Measurements from ENCODE around the gene UBR3. TPM values are rescaled to one million over a fixed set of nuclear protein-coding genes. Genes with fewer than 3 reads are reported as not detected.

Gene UBR3
- total RNA-seq, 1 donor from 2014 or later = 23.4 TPM

GRCh38 chr2:170026361-170026760 lies 199.1 kb downstream of the UBR3 start:
- H3K4me1 Mint-ChIP-seq (ENCODE audit: unreplicated experiment) = no peaks in the 10 kb centered on the region
- TF ChIP-seq, protein P1, sequence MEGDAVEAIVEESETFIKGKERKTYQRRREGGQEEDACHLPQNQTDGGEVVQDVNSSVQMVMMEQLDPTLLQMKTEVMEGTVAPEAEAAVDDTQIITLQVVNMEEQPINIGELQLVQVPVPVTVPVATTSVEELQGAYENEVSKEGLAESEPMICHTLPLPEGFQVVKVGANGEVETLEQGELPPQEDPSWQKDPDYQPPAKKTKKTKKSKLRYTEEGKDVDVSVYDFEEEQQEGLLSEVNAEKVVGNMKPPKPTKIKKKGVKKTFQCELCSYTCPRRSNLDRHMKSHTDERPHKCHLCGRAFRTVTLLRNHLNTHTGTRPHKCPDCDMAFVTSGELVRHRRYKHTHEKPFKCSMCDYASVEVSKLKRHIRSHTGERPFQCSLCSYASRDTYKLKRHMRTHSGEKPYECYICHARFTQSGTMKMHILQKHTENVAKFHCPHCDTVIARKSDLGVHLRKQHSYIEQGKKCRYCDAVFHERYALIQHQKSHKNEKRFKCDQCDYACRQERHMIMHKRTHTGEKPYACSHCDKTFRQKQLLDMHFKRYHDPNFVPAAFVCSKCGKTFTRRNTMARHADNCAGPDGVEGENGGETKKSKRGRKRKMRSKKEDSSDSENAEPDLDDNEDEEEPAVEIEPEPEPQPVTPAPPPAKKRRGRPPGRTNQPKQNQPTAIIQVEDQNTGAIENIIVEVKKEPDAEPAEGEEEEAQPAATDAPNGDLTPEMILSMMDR (IDR thresholded peaks at IDR 0.05; ENCODE audit: unreplicated experiment) = no peak
- no peak overlapping the region for H3K27ac Mint-ChIP-seq (ENCODE audit: unreplicated experiment)
- peaks cover 9% of the 10 kb centered on the region for H3K36me3 Mint-ChIP-seq (ENCODE audit: low read depth, unreplicated experiment)
- no peaks in the 10 kb centered on the region for H3K9me3 Mint-ChIP-seq (ENCODE audit: unreplicated experiment)
- no peak overlapping the region for H3K4me3 Mint-ChIP-seq (ENCODE audit: unreplicated experiment)
- no peaks in the 10 kb centered on the region for H3K27me3 Mint-ChIP-seq (ENCODE audit: unreplicated experiment)
- DNase-seq (ENCODE audit: low spot score) = no peak

- Mint-ChIP-seq H3K9me3 (ENCODE audit: unreplicated experiment) (no peaks in the 10 kb centered on the region), H3K36me3 (ENCODE audit: low read depth, unreplicated experiment) (peaks cover 9% of the 10 kb centered on the region), H3K27ac (ENCODE audit: unreplicated experiment) (no peak overlapping the region), H3K27me3 (ENCODE audit: unreplicated experiment) (peaks cover 1% of the 10 kb centered on the region), H3K4me1 (ENCODE audit: unreplicated experiment) (no peaks in the 10 kb centered on the region), H3K4me3 (ENCODE audit: unreplicated experiment) (no peak overlapping the region)
- DNase-seq (ENCODE audit: low spot score) = no peak
- TF ChIP-seq, protein P1 (IDR thresholded peaks at IDR 0.05; ENCODE audit: unreplicated experiment) = no peak
These were observed 202.3 kb downstream of the UBR3 start for GRCh38 chr2:170029551-170029950.

GRCh38 chr2:170030040-170030439 lies 202.8 kb downstream of the UBR3 start:
- H3K4me1 Mint-ChIP-seq (ENCODE audit: unreplicated experiment) = no peaks in the 10 kb centered on the region
- H3K36me3 Mint-ChIP-seq (ENCODE audit: low read depth, unreplicated experiment) = peaks cover 9% of the 10 kb centered on the region
- TF ChIP-seq, protein P1 (IDR thresholded peaks at IDR 0.05; ENCODE audit: unreplicated experiment) = no peak
- H3K4me3 Mint-ChIP-seq (ENCODE audit: unreplicated experiment) = no peak overlapping the region
- H3K27me3 Mint-ChIP-seq (ENCODE audit: unreplicated experiment) = peaks cover 1% of the 10 kb centered on the region
- H3K27ac Mint-ChIP-seq (ENCODE audit: unreplicated experiment) = no peak overlapping the region
- DNase-seq (ENCODE audit: low spot score) = no peak
- H3K9me3 Mint-ChIP-seq (ENCODE audit: unreplicated experiment) = no peaks in the 10 kb centered on the region

GRCh38 chr2:170031288-170031687 lies 204.0 kb downstream of the UBR3 start:
- H3K4me1 Mint-ChIP-seq (ENCODE audit: unreplicated experiment) = no peaks in the 10 kb centered on the region
- H3K27ac Mint-ChIP-seq (ENCODE audit: unreplicated experiment) = no peak overlapping the region
- TF ChIP-seq, protein P1 (IDR thresholded peaks at IDR 0.05; ENCODE audit: unreplicated experiment) = no peak
- peaks cover 1% of the 10 kb centered on the region for H3K27me3 Mint-ChIP-seq (ENCODE audit: unreplicated experiment)
- H3K4me3 Mint-ChIP-seq (ENCODE audit: unreplicated experiment) = no peak overlapping the region
- H3K36me3 Mint-ChIP-seq (ENCODE audit: low read depth, unreplicated experiment) = peaks cover 9% of the 10 kb centered on the region
- H3K9me3 Mint-ChIP-seq (ENCODE audit: unreplicated experiment) = no peaks in the 10 kb centered on the region
- DNase-seq (ENCODE audit: low spot score) = no peak

DNA sequence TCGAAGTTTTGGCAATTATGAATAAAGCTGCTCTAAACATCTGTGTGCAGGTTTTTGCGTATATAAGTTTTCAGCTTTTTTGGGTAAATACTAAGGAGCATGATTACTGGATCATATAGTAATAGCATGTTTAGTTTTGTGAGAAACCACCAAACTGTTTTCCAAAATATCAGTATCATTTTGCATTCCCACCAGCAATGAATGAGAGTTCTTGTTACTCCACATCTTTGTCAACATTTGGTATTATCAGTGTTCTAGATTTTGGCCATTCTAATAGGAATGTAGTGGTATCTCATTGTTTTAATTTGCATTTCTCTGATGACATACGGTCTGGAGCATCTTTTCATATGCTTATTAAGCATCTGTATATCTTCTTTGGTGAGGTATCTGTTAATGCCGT lies 207.3 kb downstream of the UBR3 start:
- Mint-ChIP-seq H3K27ac (ENCODE audit: unreplicated experiment) (no peak overlapping the region), H3K4me3 (ENCODE audit: unreplicated experiment) (no peak overlapping the region), H3K4me1 (ENCODE audit: unreplicated experiment) (no peaks in the 10 kb centered on the region), H3K9me3 (ENCODE audit: unreplicated experiment) (no peaks in the 10 kb centered on the region), H3K36me3 (ENCODE audit: low read depth, unreplicated experiment) (peaks cover 9% of the 10 kb centered on the region), H3K27me3 (ENCODE audit: unreplicated experiment) (peaks cover 1% of the 10 kb centered on the region)
- TF ChIP-seq, protein P1 (IDR thresholded peaks at IDR 0.05; ENCODE audit: unreplicated experiment) = no peak
- DNase-seq (ENCODE audit: low spot score) = no peak

Data from endothelial cell (in vitro differentiated cells).